RWPE1 (cell line): ENCODE measurements around the gene SNX20.

Source experiments
- CTCF ChIA-PET: fragments of 350-600 bp; sonication (Branson Sonifier 250); formaldehyde crosslinking; extraction: SDS; loops from one replicate; lab custom pipeline; 2021; lab: Yijun Ruan, JAX
- POLR2A ChIA-PET: fragments of 400-600 bp; formaldehyde crosslinking; extraction: SDS; loops from one replicate; lab custom pipeline; 2020; ENCODE audit warnings: antibody characterized with exemption; ENCODE audit not compliant: low non-redundant PET; lab: Yijun Ruan, JAX
- DNase-seq: peaks from one replicate; pipeline ENCODE4 v3.0.0; 2012; ENCODE audit warnings: low spot score
- H3K27ac ChIP-seq: fragments of 450-650 bp; 2 replicates; pipeline ENCODE4 v1.5.1; 2017
- TF ChIP-seq, protein P1 (sequence below): fragments of 450-650 bp; conservative IDR thresholded peaks from 2 replicates; pipeline ENCODE4 v1.5.1; 2017; ENCODE audit warnings: low read depth, mild to moderate bottlenecking

The SNX20 gene

DNA sequence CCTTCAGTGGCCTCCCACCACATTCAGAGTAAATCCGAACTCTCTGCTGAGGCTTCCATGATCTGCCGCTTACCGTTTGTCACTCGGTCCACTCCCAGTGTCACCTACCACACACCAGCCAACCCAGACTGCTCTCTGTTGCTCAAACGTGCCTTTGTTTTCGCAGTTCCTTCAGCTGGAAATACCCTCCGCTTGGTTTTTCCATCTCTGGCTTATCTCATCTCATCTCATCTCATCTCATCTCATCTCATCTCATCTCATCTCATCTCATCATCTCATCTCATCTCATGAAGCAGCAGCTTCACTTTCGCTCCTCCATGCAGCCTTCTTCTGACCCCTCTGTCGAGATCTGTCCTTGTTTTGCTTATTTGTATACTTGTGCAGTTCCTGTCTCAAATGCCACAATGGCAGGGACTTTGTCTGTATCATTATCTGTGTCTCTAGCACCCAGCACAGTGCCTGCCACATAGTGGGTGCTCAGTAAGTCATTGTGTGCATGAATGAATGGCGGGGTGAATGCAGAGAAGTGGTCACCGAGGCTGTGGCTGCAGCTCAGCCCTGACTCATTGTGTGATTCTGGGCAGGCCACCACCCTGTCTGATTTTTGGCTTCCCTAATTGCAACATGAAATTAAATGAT is 3.8 kb upstream of the SNX20 start:
- H3K27ac ChIP-seq: no peak overlapping the region
- ChIA-PET CTCF (no interaction called here), POLR2A (no interaction called here)
- TF ChIP-seq, protein P1, sequence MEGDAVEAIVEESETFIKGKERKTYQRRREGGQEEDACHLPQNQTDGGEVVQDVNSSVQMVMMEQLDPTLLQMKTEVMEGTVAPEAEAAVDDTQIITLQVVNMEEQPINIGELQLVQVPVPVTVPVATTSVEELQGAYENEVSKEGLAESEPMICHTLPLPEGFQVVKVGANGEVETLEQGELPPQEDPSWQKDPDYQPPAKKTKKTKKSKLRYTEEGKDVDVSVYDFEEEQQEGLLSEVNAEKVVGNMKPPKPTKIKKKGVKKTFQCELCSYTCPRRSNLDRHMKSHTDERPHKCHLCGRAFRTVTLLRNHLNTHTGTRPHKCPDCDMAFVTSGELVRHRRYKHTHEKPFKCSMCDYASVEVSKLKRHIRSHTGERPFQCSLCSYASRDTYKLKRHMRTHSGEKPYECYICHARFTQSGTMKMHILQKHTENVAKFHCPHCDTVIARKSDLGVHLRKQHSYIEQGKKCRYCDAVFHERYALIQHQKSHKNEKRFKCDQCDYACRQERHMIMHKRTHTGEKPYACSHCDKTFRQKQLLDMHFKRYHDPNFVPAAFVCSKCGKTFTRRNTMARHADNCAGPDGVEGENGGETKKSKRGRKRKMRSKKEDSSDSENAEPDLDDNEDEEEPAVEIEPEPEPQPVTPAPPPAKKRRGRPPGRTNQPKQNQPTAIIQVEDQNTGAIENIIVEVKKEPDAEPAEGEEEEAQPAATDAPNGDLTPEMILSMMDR: no peak
- no peak for DNase-seq

DNA sequence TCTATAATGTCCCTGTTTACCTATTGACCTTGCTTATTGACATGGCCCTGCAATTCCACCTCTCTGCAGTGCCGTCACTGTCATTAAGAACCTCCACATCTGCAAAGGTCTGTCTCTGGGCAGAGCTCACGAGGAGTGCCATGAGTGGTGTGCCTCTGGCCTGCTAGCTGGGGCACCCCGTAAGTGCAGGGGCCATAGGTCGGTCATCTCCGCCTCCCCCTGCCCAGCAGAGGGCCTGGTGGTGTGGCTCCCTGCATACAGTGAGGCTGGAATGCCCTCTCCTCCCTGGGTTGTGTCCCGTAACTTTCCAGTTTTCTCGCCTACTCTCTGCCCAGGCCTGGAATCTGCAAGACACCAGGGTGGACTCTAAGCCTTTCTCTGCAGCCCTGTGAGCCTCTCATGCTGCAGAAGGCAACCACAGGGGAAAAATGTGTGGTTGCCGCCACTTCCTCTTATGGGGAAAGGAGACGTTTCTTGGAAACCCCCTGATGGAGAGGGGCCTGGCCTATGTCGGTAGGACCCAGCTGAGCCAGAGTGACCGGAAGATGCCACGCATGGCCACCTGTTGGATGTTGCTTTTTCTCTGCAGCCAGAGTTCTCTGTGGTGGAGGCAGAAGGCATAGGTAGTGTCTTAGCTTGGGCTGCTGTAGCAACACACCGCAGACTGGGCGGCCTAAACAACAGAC is 2.7 kb upstream of the SNX20 start:
- CTCF ChIA-PET: no interaction called here
- no peak for DNase-seq
- TF ChIP-seq, protein P1: no peak
- H3K27ac ChIP-seq: no peak overlapping the region
- POLR2A ChIA-PET: no interaction called here

DNA sequence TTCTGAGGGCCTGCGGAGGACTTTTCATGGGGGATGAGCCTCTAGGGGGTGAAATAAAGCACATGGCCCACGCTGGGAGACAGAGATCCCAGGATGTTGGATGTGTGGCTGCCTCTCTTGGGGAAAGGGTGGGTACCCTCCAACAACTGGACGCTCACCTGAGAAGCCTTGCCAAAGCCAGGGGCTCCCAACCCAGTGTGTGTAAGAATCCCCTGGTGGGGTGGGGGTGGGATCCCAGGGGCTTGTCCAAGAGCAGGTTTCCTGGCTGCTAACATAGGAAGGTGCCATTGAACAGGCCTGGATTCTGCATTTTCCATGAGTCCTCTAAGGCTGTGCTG is 587 bp downstream of the SNX20 start:
- ChIA-PET POLR2A (no interaction called here), CTCF (no interaction called here)
- H3K27ac ChIP-seq: no peak overlapping the region
- DNase-seq: no peak
- TF ChIP-seq, protein P1: no peak

DNA sequence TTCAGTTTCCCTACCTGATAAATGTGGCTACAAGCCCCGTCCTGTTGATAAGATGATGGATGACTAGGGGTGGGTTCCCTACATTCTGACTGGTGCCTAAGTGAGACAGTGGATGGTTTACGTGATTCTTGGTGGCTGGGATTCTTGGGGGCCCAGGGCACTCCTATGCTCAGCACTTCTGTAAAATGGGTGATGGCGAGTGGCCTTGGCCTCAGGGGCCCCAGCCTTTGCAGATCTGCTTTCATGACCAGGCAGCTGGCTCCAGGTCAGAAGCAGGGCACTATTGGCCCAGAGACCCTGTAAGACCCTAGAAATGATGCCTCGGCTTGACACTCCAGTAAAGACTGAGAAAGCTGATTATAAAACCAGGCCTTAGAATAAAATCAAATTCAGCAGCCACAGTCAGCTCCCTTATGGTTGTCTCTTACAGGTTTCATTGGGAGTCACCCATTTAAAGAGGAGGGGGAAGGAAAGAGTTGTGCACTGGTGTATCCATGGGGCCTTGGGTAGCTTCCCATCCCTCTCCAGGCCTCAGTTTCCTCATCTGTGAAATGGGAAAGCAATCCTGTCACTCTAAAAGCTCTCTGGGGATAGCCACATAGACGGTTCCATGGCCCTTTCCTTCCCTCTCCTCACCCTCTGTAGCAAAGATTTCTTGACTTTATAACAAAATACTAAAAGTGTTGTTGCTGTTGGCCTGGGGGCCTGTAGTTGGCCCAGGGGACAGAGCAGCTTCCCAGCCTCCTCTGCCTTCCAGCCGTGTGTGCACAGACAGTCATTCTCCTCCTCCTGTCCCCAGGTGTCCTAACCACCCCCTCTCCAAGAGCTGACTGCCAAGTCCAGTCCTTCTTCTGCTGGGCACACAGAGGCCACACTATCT is 1.2 kb downstream of the SNX20 start:
- TF ChIP-seq, protein P1: no peak
- ChIA-PET POLR2A (no interaction called here), CTCF (no interaction called here)
- no peak overlapping the region for H3K27ac ChIP-seq
- DNase-seq: no peak

DNA sequence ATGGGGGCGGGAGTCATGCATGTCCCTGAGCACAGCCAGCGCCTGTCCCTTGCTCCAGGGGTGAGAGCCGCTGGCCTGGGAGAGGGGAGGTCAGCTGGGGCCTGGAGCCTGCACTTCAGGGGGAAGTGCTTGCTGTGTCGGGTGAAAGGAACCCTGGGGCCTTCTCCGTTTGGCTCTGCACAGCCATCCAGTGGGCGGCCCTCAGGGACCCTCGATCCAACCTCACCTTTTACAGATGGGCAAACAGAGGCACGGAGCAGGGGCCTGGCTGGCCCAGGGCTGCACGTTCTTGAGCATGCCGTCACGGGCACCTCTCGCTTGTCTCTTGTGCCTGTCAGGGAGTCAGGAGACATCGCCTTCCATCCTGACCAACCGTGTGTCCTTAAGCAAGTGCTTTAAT is 1.8 kb downstream of the SNX20 start:
- ChIA-PET CTCF (no interaction called here), POLR2A (no interaction called here)
- no peak overlapping the region for H3K27ac ChIP-seq
- TF ChIP-seq, protein P1: no peak
- no peak for DNase-seq

DNA sequence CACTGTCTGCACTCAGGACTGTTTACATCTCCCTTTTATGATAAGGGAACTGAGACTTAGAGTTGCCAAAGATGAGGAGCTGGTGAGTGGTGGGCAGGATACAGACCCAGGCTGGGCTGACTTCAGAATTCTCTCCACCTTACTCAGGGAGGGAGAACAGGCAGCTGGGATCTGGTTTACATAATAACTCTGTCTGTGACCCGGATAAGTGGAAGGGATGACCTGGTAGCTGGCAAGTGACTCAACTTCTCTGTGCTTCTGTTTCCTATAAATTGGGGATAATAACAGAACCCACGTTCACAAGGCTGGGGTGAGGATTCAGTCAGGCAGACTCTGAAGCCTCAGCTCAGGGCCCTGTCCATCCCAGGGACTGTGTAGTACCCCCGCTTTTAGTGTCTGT is 2.6 kb downstream of the SNX20 start:
- CTCF ChIA-PET: no interaction called here
- TF ChIP-seq, protein P1: no peak
- H3K27ac ChIP-seq: no peak overlapping the region
- POLR2A ChIA-PET: no interaction called here
- no peak for DNase-seq
